GM21381 (cell line): ENCODE measurements around the gene PTPRN2.

Experiments used
- ATAC-seq: cut with Tn5 transposase; IDR thresholded peaks from one replicate; pipeline ENCODE4 v1.9.1; 2021; ENCODE audit warnings: mild to moderate bottlenecking, moderate library complexity; ENCODE audit not compliant: unreplicated experiment

PTPRN2 gene

DNA sequence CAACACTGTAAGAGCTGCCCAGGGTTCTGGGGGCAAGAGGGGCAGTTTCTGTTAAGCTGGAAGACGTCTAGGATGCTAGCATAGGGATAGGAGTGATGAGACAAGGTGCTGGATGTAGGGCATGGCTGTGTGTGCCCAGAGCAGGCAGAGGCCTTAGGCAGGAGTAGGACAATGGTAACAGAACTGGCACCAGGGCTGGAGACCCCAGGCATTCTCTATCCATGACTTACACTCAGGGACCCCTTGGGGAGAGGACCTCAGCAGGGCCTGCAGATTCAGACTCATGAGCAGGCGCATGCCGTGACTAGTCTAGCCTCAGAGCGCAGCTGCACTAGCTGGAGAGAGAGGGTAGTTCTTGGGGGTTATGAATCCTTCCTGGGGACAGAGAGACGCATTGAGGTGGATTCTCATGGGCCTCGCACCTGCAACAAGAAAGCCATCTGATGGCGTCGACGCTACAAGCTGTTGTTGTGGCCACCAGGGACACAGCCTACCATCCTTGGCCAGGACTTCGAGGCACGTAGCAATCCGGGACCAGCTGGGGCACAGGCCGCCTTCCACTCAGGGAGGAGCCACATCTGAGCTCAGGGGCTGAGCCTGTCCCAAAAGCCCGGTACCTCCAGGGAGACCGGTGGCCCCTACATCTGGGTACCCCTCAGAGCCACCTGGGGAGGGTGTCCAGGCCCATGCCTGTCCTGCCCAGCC is 474.1 kb downstream of the PTPRN2 start:
- no peak for ATAC-seq

GRCh38 chr7:158112571-158113320 is 474.9 kb downstream of the PTPRN2 start:
- no peak for ATAC-seq

DNA sequence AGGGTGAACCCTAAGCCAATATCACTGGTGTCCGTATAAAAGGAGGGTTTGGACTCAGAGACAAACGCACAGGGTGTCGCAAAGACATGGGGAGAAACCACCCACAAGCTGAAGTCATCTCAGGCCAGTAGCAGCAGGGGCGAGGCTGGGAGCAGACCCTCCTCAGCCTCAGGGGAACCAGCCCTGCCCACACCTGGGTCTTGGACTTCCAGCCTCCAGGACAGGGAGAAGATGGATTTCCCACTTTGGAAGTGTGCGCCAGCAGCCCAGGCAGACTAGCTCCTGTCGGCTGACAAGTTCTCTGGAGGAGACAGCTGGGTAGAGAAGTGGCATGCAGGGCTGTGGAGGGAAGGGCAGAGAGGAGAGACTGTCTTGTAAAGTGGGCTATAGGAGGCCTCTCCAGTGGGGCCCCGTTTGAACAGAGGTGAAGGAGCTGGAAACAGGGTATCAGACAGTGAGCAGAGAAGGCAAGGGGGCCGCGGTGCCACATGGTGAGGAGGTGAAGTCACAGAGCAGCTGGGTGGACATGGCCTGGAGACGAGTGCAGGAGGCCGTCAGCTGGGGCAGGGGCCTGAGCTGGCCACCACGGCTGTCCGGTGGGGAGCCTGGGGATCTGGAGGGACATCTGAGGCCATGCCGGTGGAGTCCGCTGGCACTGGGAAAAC is 475.6 kb downstream of the PTPRN2 start:
- no peak for ATAC-seq

DNA sequence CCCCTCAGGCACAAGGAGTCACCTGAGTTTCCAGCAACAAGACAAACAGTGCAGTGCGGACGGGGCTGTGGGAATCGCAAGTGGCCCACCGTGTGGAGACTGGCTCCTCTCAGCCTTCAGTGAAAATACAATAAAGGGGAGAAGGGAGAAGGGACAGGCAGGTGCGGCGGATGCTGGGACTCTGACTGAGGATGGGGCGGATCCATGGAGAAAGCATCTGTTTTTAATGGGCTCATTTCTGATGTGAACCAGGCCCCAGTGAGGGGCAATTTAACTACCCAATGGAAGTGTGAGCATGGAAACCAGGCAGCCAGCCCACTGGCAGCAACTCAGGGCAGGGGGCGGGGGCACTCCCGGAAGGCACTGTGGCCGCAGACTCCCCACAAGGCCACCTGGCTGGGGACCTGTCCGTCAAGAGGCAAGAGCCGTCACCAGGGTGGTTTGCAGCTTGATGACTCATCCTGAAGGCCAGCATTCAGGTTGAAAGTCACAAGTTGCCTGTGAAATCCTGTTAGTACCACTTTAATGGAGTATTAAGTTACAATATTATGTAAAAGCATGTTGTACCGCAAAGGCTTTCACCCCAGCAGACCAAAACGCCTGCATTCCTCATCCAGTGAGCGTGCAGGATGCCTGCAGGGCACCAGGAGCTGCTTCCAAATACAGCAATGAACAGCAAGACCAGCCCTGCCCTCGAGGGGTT is 476.4 kb downstream of the PTPRN2 start:
- ATAC-seq: no peak

DNA sequence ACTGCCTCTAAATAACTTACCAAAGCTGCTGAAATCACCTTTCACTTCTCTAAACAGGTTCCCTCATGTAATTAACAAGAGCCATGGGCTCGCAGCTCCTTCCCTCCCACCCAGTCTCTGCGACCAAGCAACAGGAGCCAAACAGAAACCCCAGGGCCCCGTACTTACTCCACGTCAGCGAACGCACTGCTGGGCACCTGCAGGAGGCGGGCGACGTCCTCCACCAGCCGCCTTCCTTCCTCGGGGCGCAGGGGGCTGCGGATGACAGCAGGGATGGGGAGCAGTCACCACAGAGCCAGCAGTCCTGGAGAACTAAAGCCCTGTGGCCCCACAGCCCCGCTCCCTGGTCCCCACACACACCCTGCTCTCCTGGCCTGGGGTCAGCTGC is 477.0 kb downstream of the PTPRN2 start:
- ATAC-seq: no peak

DNA sequence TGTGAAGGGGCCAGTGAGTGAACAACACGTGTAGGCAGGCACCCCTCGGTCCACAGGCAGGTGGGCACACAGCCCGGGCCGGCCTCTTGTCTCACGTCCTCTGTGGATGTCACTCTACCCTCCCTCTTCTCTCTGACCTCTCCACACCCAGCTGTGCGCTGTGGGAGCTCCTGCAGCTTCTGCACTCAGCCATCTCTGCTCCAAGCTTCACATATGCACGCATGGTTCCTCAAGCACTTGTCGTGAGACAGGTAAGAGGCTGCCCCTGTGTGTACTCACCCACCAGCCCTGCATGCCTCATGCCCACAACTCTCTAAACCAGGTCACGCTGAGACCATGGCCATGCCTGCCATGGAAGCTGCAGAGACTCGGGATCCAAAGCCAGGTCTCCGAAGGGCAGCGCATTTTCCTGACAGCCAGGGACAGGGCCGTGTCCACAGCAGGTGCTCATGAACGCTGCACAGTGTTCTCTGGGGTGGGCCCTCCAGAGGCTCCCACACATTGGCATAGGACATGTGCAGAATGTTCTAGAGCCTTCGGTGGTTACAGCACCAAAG is 477.5 kb downstream of the PTPRN2 start:
- no peak for ATAC-seq

GRCh38 chr7:158109364-158110033 is 478.1 kb downstream of the PTPRN2 start:
- no peak for ATAC-seq

- no peak for ATAC-seq
Observed at GRCh38 chr7:158108646-158109293, 478.9 kb downstream of the PTPRN2 start.

DNA sequence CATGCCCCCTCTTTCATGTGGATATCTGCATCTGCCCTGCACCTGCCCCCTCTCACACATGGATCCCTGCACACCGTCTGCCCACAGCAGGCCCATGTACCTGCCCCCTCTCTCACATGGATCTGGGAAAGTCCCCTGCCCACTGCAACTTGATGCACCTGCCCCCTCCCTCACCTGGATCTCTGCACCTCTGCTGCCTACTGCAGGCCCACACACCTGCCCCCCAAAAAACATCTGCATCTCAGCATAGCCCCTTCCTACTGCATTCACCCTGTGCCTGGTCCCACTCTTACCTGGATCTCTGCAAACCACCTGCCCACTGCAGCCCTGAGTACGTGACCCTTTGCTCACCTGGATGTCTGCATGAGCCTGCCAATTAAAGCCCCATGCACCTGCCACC is 479.8 kb downstream of the PTPRN2 start:
- ATAC-seq: no peak

DNA sequence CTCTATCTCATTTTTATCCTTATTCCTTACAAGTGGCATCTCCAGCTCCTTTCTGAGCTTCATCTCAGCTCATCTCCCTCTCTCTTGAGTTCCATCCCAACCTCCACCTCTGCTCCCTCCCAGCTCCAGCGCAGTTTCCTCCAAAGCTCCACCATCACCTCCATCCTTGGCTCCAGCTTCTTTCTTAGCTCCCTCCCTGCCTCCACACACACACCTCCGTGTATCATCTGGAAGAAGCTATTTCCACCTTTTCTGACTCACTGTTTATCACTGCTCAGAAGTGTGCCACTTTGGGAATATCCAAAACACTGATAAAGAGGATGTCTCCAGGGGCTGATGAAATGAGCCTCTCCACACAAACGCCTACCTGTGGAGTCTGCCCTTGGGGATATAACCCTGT is 481.4 kb downstream of the PTPRN2 start:
- ATAC-seq: no peak

GRCh38 chr7:158103378-158103777 is 484.2 kb downstream of the PTPRN2 start:
- ATAC-seq: no peak

DNA sequence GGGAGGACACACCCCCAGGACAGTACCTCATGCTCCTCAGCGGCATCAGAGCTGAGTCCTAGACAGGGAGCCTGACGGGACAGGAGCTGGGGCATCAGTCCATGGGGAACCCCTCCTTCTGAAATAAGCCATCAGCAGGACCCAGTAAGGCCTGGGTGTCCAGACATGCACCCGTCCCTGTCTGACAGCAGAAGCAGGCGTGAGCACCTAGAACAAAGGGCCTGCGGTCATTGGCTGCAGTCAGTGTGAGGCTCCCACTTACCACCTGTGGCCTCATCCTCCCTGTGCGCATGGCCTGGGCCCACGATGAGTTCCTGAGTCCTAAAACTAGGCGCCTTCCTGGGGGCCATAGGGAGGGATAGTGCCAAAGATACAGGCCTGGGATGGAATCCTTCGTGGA is 484.7 kb downstream of the PTPRN2 start:
- ATAC-seq: no peak

GRCh38 chr7:158101821-158102450 is 485.7 kb downstream of the PTPRN2 start:
- no peak for ATAC-seq

DNA sequence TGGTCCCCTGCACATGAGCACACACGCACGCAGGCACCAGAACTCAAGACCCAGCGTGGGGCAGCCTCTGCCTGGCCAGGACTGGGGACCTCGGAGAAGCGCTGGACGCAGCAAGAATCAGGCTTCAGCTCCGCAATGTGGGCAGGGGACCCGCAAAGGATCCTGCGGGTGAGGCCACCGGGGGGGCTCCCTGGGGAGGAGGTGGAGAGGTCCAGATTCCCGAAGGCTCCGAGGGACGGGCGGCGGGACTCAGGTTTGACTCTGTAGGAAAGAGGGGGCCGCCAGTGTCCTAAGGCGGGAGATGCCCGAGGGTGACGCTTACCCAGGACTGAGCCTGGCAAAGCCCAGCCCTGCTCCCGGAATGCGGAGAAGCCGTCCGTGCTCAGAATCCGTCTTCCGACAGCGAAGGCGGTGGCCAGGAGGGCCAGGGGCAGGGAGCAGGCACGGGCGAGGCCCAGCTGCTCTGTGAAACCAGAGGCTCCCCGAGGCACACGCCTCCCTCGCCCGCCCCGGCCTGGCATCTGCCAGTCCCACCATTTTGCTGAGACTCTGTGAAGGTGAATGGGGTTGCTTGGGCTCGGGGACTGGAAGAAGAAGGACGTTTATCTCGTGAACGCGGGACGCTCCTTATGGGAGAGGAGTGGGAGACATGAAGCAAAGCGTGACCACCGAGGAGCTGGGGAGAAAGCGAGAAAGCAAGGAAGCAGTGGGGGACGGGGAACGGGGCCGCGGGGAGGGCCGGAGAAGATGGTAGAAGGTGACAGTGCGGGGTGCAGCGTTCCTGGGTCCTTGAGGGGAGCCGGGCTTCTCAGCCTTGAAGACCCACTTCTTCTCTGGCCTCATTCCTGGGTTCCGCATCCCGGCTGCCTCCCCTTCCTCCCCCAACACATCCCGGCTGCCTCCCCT is 489.2 kb downstream of the PTPRN2 start:
- no peak for ATAC-seq

- ATAC-seq: no peak
Observed at GRCh38 chr7:158097453-158098124, 490.0 kb downstream of the PTPRN2 start.

DNA sequence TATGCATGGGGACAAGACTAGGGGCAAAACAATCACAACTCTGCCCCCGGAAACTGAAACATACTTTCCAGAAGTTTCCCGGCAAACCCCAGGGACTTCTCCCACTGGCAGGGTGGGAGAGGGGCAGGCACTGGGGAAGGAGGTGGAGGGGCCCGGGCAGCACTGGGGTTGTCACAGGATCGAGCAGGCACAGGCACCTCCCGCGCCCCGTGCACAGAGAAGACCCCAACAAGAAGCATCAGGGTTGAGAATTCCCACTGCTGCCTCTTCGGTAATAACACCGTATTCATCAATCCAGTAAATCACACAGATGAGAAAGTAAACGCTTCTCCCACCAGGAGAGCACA is 490.5 kb downstream of the PTPRN2 start:
- no peak for ATAC-seq

DNA sequence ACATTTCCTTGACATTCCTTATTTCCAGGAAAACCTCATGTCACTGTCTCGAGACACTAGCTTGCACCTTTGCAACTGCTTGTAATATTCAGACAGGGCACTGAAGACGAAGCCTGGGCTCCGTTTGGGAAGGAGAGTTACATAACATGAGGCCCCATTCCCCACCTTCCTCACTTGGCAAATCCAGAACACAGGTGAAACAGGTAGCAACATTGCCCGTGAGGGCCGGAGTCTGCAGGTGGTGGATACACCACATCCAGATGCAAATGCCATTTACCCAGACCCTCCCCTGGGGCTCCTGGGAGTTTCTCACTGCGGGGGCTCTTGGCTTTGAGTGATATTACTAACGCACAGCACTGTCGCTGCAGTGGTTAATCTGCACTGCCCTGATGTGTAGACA is 491.0 kb downstream of the PTPRN2 start:
- ATAC-seq: no peak

- no peak for ATAC-seq
Observed at GRCh38 chr7:158094671-158095226, 492.9 kb downstream of the PTPRN2 start.
